ENCODE results near the gene PADI4.
"Not testable (repeated sequence)": the region's sequence is repeated elsewhere in the genome, so short reads cannot be mapped to it uniquely, and the experiment has no call there.

Gene PADI4

DNA sequence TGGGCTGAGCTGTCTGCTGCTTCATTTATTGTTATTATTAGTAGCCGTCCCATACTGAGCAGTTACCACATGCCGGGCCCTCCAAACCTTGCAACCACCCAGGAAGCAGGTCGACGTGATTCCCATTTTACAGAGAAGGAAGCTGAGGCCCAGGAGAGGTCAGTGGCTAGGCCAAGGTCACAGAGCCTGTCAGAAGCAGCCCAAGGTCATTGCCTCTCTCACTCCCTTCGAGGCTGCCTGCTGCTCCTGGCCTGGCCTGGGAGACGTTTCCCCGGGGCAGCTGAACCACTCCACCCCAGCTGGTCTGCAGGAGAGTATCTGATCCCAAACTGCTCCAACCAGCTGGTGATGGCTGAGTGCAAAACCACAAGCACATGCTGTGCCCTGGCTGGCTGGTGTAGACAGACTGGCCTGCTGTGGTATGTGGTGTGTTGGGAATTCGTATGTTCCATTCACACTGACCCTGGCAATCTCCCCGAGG lies 6.5 kb downstream of the PADI4 start:
- DNase-seq: no peak

DNA sequence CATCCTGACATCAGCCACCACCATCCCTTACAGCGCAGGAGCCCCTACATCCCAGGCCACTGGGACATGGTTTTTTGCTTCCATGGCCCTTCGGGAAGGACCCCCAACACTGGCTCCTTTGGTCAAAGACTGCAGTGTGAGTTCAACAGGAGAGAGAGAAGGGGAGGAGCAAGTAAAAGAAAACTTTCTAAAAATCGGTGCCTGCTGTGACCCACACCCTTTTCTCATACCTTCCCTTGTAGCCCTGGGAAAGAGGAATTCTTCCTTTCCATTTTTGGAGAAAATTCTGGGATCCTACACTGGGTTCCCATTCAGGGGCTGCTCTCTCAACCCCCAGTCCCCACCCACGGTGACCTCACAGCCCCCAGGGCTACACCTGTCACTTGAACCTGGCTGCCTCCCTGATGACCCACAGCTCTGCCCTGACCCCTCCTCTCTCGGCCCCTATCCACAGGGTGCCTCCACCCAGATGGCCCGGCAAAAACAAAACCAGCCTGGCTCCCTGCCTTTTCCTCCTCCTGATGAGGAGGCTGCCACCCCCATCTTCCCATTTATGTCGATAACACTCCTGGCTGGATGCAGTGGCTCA lies 7.6 kb downstream of the PADI4 start:
- no peak for DNase-seq

DNA sequence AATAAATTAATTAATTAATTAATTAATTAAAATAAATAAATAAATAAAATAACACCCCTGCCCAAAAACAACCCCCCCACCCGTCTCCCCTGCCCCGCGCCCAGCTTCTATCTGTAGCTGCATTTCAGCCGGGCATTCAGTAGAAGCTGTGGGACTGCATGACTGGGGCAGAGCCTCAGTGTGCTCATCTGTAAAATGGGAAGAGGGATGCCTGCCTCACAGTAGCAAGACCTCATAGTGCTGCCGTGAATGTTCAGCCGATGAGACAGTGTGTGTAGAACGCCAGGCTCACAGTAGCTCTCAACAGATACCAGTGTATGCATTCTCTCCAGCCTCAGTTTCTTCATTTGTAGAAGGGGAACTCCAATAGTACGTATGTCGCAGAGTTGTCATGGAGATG lies 8.7 kb downstream of the PADI4 start:
- DNase-seq: no peak

DNA sequence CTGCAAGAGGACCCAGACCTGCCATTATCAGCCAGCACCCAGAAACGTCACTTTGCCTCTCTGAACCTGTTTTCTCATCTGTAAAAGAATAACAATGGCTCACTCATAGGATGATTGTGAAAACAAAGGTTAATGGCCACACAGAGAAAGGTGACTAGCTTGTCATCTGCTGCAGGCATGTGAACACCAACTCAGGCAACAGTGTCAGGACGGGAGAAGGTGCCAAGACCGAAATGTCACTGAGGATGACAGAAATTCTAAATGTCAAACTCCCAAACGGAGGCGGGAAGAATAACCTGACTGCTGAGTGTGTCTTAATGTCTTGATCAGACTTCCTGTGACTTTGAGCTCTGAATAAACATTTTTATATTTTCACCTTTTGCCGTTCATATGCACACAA lies 10.3 kb downstream of the PADI4 start:
- no peak for DNase-seq

DNA sequence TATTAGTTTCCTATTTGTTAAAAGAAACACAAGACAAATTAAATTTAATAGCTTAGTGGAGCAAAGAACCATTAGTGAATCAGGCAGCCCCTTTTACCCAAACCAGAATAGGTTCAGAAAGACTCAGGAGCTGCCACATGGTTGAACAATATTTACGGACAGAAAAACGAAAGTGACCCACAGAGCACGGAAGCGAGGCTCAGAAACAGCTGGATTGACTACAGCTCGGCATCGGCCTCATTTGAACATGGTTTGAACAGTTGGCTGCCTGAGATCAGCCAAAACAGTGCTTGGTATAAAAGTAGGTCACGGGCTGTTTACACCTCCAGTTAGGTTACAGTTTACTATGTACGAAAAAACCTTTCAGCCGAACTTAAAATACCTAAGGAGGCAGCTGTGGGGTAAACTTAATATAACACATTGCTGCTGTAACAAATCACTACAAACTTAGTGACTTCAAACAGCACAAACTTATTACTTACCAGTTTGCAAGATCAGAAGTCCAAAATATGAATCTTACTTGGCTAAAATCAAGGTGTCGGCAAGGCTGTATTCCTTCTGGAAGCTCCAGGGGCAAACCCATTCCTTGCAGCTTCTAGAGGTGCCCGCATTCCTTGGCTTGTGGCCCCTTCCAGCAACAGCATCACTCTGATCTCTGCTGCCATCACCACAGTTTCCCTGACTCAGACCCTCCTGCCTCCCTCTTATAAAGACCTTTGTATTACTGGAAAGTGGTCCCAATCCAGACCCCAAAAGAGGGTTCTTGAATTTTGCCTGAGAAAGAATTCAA lies 11.8 kb downstream of the PADI4 start:
- DNase-seq: no peak

DNA sequence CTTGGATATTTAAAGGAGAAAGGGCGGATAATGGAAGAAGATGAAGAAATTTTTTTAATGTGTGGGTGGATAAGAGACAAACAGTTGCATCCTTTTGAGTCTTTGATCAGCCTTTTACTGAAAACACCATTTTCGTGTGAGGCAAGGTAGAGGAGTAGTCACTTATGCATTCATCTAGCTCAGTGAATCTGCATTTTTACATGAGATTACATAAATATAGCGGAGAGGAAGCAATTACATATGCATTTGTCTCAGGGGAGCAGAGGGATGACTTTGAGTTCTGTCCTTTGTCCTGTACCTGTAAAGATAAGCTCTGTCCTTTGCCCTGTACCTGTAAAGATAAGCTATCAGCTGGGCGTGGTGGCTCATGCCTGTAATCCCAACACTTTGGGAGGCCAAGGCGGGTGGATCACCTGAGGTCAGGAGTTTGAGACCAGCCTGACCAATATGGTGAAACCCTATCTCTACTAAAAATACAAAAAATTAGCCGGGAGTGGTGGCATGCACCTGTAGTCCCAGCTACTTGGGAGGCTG lies 13.9 kb downstream of the PADI4 start:
- not testable (repeated sequence) for DNase-seq

DNA sequence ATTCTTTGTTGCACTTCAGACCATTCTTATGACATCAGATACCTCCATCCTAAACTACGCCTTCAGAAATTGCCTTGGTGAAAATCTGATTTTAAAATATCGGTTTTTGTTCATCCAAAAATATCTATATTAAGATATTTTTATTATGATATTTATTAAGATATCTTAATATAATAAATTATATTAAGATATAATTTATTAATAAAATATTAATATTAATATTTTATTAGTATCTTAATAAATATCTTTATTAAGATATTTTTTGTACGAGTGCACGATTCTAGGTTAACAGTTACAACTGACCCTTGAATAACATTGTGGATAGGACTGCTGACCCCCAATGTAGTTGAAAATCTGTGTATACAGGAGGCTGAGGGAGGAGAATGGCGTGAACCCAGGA lies 20.9 kb downstream of the PADI4 start:
- no peak for DNase-seq

DNA sequence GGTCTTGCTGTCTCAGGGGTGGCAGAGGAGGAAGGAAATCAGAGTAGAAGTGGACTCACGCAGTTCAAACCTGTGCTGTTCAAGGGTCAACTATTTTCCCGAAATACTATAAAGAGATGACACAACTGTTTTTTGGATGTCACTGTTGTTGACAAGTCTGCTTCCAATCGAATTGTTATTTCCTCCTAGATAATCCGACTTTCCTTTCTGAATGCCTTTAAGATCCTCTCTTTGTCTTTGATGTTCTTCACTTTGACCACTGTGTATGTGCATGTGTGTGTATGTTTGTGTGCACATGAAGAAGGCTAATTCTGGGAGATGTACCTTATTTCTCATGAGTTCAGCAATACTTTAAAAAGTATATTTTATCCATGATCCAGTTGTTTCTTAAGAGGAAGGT lies 21.6 kb downstream of the PADI4 start:
- DNase-seq: no peak

DNA sequence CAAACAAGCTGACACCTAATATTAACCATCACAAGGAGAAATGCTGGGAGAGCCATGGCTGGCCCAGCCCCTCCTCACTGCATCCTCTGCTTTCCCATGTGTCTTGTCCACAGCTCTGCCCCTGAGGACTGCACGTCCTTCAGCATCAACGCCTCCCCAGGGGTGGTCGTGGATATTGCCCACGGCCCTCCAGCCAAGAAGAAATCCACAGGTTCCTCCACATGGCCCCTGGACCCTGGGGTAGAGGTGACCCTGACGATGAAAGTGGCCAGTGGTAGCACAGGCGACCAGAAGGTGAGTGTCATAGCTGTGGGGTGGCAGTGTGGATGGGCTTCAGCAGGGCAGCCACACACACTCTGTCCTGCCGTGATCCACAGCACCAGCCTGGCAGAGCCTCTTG lies 22.9 kb downstream of the PADI4 start:
- DNase-seq: no peak

DNA sequence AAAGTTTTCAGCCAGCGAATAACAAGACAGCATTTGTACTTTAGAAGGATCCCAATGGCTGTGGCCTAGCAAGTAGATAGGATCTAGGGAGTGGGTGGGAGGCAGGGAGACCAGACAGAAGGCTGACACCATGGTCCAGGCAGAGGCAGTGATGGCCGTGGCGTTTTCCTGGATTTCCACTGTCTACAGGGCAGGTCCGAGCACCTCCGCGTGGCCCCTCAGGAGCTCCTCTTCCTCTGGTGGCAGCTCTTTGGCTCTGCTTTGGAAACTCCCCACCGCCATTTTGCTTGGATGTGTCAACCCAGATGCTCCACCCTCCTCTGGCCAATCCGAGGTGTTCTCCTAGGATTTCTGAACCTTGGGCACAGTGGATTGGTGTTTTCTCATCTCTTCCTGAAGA lies 25.1 kb downstream of the PADI4 start:
- no peak for DNase-seq

DNA sequence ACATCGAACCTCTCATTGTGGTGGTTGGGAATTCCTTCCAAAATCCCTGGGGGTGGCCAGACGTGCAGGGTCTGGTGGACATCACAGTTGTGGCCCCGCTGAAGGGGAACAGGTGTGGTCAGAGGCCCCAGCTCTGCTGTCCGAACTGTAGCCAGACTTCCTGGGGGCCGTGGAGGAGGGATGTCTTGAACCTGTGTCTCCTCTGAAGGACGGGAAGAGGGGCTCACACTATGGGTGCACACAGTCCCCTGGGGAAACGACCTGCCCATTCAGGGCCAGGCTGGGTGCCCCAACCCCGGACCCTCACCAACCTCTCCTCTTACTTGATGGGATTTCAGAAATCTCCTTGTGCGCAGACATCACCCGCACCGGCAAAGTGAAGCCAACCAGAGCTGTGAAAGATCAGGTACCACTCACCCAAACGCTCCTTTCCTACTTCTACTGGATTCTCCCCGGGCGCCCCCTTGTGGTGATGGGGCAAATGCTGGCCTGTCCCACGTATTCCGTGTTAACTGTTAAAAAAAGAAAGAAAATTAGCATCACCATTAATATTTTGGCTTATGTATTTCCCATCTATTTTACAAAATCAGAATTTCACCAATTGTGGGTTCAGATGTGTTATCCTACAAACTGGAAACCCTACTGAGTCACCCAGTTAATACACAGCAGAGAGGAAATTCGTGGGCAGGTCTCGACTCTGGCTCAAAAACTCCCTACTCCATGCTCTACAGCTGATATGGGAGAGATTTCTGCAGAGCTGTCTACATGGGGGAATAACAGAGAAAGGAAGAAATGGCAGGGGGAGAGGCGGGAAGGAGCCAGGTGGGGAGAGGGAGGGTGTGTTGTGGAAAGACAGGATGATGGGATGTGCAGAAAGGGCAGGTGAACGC lies 28.1 kb downstream of the PADI4 start:
- peak; percentile 65 for DNase-seq

DNA sequence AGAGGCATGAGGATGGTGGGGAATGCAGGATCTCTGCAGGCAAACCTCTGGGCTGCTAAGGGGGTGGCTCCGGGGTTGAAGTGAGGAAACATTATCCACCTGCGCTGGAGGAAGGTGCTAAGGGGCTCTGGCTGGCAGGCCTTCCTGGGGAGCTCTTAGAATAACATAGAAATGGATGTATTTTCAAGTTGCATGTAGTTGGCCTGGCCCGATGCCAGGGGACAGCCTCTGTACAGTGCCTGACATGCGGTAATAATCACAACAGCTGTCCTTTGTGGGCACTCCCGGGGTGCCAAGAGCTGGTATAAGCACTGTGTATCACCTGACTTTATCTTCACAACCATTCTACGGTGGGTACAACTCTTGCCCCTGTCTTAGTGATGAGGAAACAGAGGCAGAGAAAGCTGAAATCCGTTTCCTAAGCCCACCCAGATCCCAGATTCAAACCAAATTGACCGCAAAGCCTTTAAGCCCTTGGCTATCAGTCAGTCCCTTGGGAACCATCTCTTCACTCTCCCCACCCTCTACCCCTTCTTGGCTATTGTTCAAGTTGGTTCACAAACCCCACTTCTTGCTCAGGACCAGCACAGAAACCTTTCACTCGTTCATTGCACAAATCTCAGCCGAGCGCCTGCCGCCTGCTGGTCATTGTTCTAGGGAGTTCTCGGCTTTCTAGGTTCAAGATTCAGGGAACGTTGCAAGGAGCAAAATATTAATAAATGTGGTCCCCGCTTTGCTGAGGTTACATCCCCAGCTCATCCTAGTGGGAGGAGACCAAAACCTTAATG lies 30.9 kb downstream of the PADI4 start:
- DNase-seq: no peak

DNA sequence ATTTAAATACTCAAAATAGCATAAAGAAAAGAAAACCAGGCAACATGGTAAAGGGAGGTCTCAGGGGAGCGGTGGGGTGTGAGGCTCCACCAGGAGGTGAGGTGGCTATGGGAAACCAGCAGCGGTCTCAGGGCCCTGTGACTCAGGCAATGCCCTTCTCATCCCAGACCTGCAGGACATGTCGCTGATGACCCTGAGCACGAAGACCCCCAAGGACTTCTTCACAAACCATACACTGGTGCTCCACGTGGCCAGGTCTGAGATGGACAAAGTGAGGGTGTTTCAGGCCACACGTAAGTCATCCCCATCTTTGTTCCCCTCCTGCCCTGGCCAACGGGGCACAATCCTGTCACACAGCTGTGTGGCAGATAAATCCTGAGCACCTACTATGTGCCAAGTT lies 31.5 kb downstream of the PADI4 start:
- DNase-seq: no peak

DNA sequence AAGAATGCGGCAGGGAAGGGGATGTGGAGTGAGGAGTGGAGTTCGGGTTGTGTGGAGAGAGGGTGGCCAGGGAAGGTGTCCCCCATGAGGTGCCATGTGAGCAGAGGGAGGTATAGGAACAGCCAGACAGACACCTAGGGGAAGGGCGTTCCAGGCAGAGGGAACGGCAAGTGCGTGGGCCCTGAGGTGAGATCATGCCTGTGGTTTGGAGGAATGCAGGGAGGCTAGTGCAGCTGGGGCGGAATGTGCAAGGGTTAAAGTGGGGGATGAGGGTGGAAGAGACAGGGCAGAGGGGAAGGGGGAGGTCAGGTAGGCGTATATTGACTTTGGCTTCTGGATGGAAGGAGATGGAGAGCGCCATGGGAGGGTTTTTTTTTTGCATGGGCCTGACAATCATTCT lies 32.4 kb downstream of the PADI4 start:
- DNase-seq: no peak

DNA sequence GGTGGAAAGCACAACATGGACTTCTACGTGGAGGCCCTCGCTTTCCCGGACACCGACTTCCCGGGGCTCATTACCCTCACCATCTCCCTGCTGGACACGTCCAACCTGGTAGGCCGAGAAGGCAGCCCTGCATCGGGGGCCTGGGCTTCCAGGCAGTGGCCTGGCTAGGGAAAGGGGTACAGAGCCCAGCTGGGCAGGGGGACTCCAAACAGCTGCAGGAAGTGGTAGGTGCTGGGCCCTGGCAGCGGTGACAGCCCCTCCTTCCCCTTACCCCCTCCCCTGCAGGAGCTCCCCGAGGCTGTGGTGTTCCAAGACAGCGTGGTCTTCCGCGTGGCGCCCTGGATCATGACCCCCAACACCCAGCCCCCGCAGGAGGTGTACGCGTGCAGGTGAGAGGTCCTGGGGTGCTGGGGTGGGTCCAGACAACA lies 34.0 kb downstream of the PADI4 start:
- DNase-seq: no peak

DNA sequence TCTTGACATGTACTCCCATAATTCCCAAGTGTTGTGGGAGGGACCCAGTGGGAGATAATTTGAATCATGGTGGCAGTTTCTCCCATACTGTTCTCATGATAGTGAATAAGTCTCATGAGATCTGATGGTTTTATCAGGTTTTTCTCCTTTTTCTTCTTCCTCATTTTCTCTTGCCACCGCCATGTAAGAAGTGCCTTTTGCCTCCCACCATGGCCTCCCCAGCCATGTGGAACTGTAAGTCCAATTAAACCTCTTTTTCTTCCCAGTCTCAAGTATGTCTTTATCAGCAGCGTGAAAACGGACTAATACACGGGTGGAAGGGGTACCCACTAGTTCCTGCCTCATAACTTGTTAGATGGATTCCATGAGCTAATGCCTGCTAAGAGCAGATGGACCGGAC lies 37.5 kb downstream of the PADI4 start:
- DNase-seq: not testable (repeated sequence)

DNA sequence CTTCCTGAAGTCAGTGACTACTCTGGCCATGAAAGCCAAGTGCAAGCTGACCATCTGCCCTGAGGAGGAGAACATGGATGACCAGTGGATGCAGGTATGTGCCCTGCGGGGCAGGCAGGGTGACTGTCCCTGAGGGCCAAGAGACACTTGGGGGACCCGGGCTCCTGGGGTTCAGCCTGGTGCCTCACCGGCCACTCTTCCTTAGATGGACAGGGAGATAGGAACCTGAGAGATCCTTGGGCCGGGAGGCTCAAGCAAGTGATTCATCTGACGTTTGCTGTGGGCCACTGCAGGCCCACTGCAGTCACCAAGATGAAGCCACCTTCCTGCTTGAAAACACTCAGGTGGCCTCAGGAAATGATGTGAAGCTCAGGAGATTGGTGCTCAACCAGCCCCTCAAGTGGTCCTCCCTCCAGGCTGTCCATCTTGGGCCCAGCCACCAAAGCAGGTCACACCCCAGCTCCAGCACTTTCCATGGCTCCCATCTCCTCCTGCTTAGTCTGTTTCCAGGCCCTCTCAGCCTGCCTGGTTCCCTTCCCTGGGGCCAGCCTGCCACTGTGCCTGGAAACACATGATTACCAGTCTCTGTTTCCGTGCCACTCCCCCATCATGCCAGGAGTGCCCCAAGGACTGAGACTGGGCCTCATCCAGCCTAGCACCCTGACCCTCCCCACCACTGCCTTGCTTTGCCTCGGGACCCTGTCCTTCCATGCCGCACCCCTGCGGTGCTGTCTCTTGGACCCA lies 38.2 kb downstream of the PADI4 start:
- no peak for DNase-seq

DNA sequence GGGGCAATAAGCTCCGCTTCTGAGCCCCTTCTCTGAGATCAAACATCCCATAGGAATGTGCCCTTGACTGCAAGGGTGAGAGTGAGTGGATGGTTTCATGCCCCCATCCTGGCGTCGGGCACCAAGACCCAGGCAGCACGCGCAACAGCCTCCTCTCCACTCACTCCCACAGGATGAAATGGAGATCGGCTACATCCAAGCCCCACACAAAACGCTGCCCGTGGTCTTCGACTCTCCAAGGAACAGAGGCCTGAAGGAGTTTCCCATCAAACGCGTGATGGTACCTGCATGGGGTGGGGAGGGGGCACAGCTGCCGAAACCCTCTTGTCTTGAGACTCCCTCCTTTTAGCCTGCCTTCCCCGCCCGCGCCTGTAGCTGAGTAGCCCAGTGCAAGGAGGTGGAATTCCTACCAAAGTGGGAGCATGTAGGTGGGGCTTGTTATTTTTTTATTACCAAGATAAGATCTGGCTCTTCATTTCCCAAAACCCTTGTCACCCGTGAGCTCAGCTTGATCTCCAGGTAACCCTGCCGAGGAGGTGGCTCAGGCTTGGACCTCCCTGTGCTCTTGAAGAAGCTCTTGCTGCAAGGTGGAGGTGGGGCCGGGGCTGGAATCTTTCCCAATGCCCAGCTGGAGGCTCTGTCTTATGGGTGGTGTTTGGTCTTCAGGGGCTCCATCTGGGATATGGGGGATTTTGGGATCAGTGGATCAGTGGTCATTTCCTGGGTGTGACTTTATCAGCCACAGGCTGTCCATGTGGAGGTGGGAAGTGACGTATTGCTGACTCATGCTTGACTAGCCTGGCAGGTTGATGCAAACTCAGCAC lies 40.0 kb downstream of the PADI4 start:
- DNase-seq: no peak

DNA sequence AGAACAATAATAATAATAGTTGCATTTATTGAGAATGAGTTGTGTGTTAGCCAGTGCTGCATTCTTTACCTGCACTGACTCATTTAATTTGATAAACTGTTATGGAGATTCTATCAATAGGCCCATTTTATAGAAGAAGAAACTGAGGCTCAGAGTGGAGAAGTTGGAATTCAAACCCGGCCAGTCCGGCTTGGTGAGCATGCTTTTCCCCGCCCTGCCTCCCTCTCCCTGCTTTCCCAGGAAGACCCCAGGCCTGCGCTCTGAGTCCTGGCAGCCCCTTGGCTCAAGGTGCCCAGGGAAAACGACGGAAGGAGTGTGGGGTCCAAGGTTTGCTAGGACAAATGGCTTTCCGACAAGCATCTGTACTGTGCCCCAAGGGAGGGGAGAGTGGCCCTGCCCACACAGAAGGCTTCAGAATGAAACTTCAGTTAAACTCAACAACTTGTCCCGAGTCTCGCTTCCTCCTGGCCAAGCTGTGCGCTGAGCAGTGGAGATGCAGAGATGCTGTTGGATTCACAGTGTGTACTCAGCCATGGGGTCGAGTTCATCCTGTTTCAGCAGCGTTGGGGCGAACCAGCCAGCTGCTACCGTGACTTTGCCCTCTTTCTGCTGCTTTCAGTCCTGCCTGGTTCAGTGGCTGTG lies 40.7 kb downstream of the PADI4 start:
- DNase-seq: no peak

DNA sequence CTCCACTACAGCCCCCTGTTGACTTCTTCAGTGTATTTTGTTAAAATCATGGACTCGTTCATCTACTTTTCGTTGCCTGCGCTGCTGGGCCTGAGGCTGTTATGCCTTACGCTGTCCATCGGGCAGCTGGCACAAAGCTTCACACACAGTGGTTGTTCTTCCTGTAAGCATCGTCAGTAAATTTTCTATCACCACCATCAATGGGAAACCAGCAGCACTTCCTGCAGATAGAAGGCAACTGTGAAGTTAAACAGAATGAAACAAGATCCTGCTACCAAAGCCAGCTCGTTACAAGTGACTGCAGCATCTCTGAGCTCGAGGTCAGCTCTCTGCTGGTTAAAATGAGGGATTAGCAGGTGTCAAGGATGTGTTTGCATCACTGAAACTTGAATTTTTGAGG lies 42.1 kb downstream of the PADI4 start:
- no peak for DNase-seq

Data from activated CD4-positive, alpha-beta T cell treated with anti-CD3 and anti-CD28 coated beads, Interleukin-2, amount 50 U/mL, for 1 hour (primary cell).